GM12865 (cell line): ENCODE results near the gene LEFTY1.

Experiments
- DNase-seq: peaks from one replicate; pipeline ENCODE4 v3.0.0; 2010; ENCODE audit warnings: low read depth
- H3K4me3 ChIP-seq: 2 replicates; pipeline ENCODE4 v1.5.1; 2011; ENCODE audit warnings: mild to moderate bottlenecking, low read depth, low read length, control low read depth
- TF ChIP-seq, protein P1 (sequence below): IDR thresholded peaks from 2 replicates; pipeline ENCODE4 v1.5.1; 2011; ENCODE audit warnings: low read length, control low read depth, low read depth, inconsistent platforms; ENCODE audit not compliant: insufficient read depth; ENCODE audit errors: missing control alignments

The LEFTY1 gene

DNA sequence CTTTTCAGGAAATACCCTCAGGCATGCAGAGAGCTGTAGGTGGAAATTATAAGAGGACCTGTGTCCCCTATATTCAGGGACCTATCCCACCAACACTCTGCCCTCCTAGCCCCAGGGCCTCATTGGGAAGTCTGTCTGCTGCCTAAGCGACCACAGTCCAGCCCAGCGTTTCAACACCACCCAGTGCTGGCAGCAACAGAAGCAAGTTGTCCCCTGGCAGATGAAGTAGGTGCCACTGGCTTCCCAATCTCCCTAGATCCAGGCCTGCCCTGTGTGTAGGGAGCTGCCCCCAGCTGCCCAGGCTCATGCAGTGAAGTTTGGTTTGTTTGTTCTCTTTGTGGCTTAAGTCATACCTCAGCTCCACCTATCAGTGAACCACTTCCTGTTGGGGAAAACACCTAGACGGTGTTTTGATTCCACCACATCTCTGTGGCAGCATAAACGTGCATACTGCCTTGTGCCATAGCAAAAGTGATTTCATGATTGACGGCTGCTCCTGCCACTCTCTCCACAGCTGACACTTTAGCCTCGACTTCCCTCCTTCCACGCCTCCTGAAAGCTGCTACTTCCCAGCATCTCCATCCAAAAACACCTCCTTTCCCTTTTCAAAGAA lies 8.1 kb upstream of the LEFTY1 start:
- TF ChIP-seq, protein P1, sequence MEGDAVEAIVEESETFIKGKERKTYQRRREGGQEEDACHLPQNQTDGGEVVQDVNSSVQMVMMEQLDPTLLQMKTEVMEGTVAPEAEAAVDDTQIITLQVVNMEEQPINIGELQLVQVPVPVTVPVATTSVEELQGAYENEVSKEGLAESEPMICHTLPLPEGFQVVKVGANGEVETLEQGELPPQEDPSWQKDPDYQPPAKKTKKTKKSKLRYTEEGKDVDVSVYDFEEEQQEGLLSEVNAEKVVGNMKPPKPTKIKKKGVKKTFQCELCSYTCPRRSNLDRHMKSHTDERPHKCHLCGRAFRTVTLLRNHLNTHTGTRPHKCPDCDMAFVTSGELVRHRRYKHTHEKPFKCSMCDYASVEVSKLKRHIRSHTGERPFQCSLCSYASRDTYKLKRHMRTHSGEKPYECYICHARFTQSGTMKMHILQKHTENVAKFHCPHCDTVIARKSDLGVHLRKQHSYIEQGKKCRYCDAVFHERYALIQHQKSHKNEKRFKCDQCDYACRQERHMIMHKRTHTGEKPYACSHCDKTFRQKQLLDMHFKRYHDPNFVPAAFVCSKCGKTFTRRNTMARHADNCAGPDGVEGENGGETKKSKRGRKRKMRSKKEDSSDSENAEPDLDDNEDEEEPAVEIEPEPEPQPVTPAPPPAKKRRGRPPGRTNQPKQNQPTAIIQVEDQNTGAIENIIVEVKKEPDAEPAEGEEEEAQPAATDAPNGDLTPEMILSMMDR: no peak
- peak overlapping the region; percentile 19; the same call in 1 of the 2 replicates for H3K4me3 ChIP-seq
- peak; percentile 93 for DNase-seq

DNA sequence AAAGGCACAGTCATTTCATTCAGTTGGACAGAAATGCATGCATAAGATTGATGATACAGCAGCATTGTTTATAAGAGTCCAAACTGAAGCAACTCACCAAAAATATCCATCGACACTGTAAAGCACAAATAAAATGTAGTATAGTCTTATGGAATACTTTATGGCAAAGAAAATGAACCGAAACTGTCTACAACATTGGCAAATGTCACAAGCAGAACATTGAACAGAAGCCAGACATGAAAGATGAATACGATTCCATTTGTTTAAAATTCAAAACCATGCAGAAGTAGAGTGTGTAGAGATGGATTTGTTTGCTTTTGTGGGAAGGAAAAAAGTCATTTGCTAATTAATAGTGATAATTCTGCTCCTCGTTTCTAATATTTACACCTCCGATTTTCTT lies 7.5 kb upstream of the LEFTY1 start:
- no peak for DNase-seq
- TF ChIP-seq, protein P1: no peak
- H3K4me3 ChIP-seq: no peak overlapping the region

GRCh38 chr1:225892307-225892706 lies 3.4 kb upstream of the LEFTY1 start:
- DNase-seq: no peak
- TF ChIP-seq, protein P1: no peak

GRCh38 chr1:225891229-225891972 lies 2.5 kb upstream of the LEFTY1 start:
- no peak overlapping the region for H3K4me3 ChIP-seq
- TF ChIP-seq, protein P1: no peak
- no peak for DNase-seq

More at GRCh38 chr1:225892307-225892706, 3.4 kb upstream of the LEFTY1 start:
- H3K4me3 ChIP-seq: no peak overlapping the region

- no peak for DNase-seq
- no peak overlapping the region for H3K4me3 ChIP-seq
- TF ChIP-seq, protein P1: no peak
Observed at GRCh38 chr1:225890346-225891228, 1.6 kb upstream of the LEFTY1 start.

DNA sequence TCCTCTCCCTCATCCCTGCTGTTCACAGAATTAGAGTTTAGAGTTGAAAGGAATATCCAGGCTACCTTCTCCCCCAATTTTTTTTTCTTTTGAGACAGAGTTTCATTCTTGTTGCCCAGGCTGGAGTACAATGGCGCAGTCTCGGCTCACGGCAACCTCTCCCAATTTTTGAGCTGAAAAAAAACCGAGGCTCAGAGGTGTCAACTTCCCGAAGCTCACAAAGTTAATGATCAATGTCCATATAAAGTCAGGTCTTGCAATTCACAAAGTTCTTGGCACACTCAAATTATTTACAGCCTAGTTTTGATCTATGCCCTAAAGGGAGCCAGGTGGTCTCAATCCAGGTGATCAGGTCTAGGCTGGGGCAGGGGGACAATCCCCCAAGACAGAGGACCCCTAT lies 797 bp upstream of the LEFTY1 start:
- no peak overlapping the region for H3K4me3 ChIP-seq
- no peak for DNase-seq
- TF ChIP-seq, protein P1: no peak
